NT2/D1 (cell line): Measurements from ENCODE around the gene CAMTA1.

ENCODE experiments used
- DNase-seq: peaks from one replicate; pipeline ENCODE4 v3.0.0-alpha.2; 2011; ENCODE audit warnings: low read depth, low spot score
- H3K27me3 ChIP-seq: 2 replicates; pipeline ENCODE4 v1.6.0; 2011; ENCODE audit warnings: mild to moderate bottlenecking; ENCODE audit not compliant: insufficient read length, insufficient read depth
- H3K36me3 ChIP-seq: 2 replicates; pipeline ENCODE4 v1.6.1; 2011; ENCODE audit warnings: mild to moderate bottlenecking, low read length, mixed read lengths; ENCODE audit not compliant: insufficient read depth, insufficient read length
- H3K4me1 ChIP-seq: 2 replicates; pipeline ENCODE4 v1.5.1; 2011; ENCODE audit not compliant: insufficient read depth, insufficient read length
- H3K4me3 ChIP-seq: 2 replicates; pipeline ENCODE4 v1.5.1; 2011; ENCODE audit warnings: low read depth; ENCODE audit not compliant: insufficient read length
- H3K9ac ChIP-seq: 2 replicates; pipeline ENCODE4 v1.6.0; 2011; ENCODE audit warnings: low read depth; ENCODE audit not compliant: insufficient read length
- H3K9me3 ChIP-seq: 2 replicates; pipeline ENCODE4 v1.5.1; 2011; ENCODE audit warnings: mild to moderate bottlenecking, low read length; ENCODE audit not compliant: insufficient read depth
- SUZ12 ChIP-seq: IDR thresholded peaks from 2 replicates; pipeline ENCODE4 v1.6.1; 2011; ENCODE audit not compliant: insufficient read length, insufficient read depth; ENCODE audit errors: extremely low read depth
- YY1 ChIP-seq: IDR thresholded peaks from 2 replicates; pipeline ENCODE4 v1.6.1; 2011; ENCODE audit not compliant: insufficient read length, insufficient read depth
- ZNF274 ChIP-seq: IDR thresholded peaks from 2 replicates; pipeline ENCODE4 v1.6.1; 2011; ENCODE audit warnings: mild to moderate bottlenecking, low read depth, low read length

Gene CAMTA1

GRCh38 chr1:7526196-7526866 lies 741.1 kb downstream of the CAMTA1 start:
- Histone ChIP-seq H3K9ac (no peak overlapping the region), H3K9me3 (no peaks in the 10 kb centered on the region), H3K4me1 (peaks cover 3% of the 10 kb centered on the region), H3K4me3 (no peak overlapping the region), H3K27me3 (no peaks in the 10 kb centered on the region), H3K36me3 (no peaks in the 10 kb centered on the region)
- TF ChIP-seq SUZ12, result no peak
- no peak for DNase-seq

- Histone ChIP-seq H3K4me1 (peaks cover 3% of the 10 kb centered on the region), H3K9ac (no peak overlapping the region), H3K9me3 (no peaks in the 10 kb centered on the region), H3K27me3 (no peaks in the 10 kb centered on the region), H3K4me3 (no peak overlapping the region), H3K36me3 (no peaks in the 10 kb centered on the region)
- no peak for TF ChIP-seq ZNF274
- TF ChIP-seq SUZ12, result no peak
- no peak for TF ChIP-seq YY1
- DNase-seq, result no peak
These were observed 741.8 kb downstream of the CAMTA1 start for GRCh38 chr1:7526867-7527732.

GRCh38 chr1:7527733-7528045 lies 742.4 kb downstream of the CAMTA1 start:
- Histone ChIP-seq H3K36me3 (no peaks in the 10 kb centered on the region), H3K4me1 (peaks cover 3% of the 10 kb centered on the region), H3K9ac (no peak overlapping the region), H3K27me3 (no peaks in the 10 kb centered on the region), H3K4me3 (no peak overlapping the region), H3K9me3 (no peaks in the 10 kb centered on the region)
- no peak for DNase-seq
- no peak for TF ChIP-seq SUZ12
- no peak for TF ChIP-seq ZNF274
- no peak for TF ChIP-seq YY1

GRCh38 chr1:7528386-7529198 lies 743.3 kb downstream of the CAMTA1 start:
- TF ChIP-seq ZNF274, result no peak
- no peak for TF ChIP-seq YY1
- no peak for TF ChIP-seq SUZ12
- H3K4me3 ChIP-seq, result no peak overlapping the region
- H3K9me3 ChIP-seq, result no peaks in the 10 kb centered on the region
- no peaks in the 10 kb centered on the region for H3K27me3 ChIP-seq
- H3K36me3 ChIP-seq, result no peaks in the 10 kb centered on the region
- no peak overlapping the region for H3K9ac ChIP-seq
- no peak for DNase-seq
- H3K4me1 ChIP-seq, result peaks cover 3% of the 10 kb centered on the region

GRCh38 chr1:7529917-7530316 lies 744.7 kb downstream of the CAMTA1 start:
- Histone ChIP-seq H3K36me3 (no peaks in the 10 kb centered on the region), H3K27me3 (no peaks in the 10 kb centered on the region), H3K9me3 (no peaks in the 10 kb centered on the region), H3K4me3 (no peak overlapping the region), H3K9ac (no peak overlapping the region), H3K4me1 (peaks cover 3% of the 10 kb centered on the region)
- TF ChIP-seq YY1 (no peak), SUZ12 (no peak), ZNF274 (no peak)
- no peak for DNase-seq

GRCh38 chr1:7531562-7532340 lies 746.5 kb downstream of the CAMTA1 start:
- Histone ChIP-seq H3K4me3 (no peak overlapping the region), H3K36me3 (no peaks in the 10 kb centered on the region), H3K4me1 (peaks cover 13% of the 10 kb centered on the region), H3K9me3 (no peaks in the 10 kb centered on the region), H3K9ac (no peak overlapping the region), H3K27me3 (peaks cover under 1% of the 10 kb centered on the region)
- no peak for DNase-seq
- TF ChIP-seq YY1 (no peak), SUZ12 (no peak), ZNF274 (no peak)
